Measurements from ENCODE around the gene POU2AF1. TPM values are rescaled to one million over a fixed set of nuclear protein-coding genes. Genes with fewer than 3 reads are reported as not detected.

POU2AF1 gene
- total RNA-seq, 1 donor from 2014 or later = 12.9 TPM

GRCh38 chr11:111387363-111387762 lies 8.3 kb upstream of the POU2AF1 start:
- DNase-seq (ENCODE audit: low spot score) = peak; percentile 61

GRCh38 chr11:111386611-111387150 lies 7.6 kb upstream of the POU2AF1 start:
- DNase-seq (ENCODE audit: low spot score) = no peak

- DNase-seq (ENCODE audit: low spot score) = no peak
Observed at GRCh38 chr11:111384494-111384893, 5.4 kb upstream of the POU2AF1 start.

- DNase-seq (ENCODE audit: low spot score) = no peak
Observed at GRCh38 chr11:111382451-111382850, 3.4 kb upstream of the POU2AF1 start.

- DNase-seq (ENCODE audit: low spot score) = no peak
Observed at GRCh38 chr11:111379602-111380136, 594 bp upstream of the POU2AF1 start.

- no peak for DNase-seq (ENCODE audit: low spot score)
Observed at GRCh38 chr11:111378185-111378860, 752 bp downstream of the POU2AF1 start.

- DNase-seq (ENCODE audit: low spot score) = no peak
Observed at GRCh38 chr11:111376181-111376871, 2.7 kb downstream of the POU2AF1 start.

GRCh38 chr11:111373590-111373989 lies 5.5 kb downstream of the POU2AF1 start:
- no peak for DNase-seq (ENCODE audit: low spot score)

GRCh38 chr11:111372538-111372937 lies 6.5 kb downstream of the POU2AF1 start:
- no peak for DNase-seq (ENCODE audit: low spot score)

GRCh38 chr11:111370902-111371578 lies 8.0 kb downstream of the POU2AF1 start:
- no peak for DNase-seq (ENCODE audit: low spot score)

- DNase-seq (ENCODE audit: low spot score) = no peak
Observed at GRCh38 chr11:111370270-111370901, 8.7 kb downstream of the POU2AF1 start.

GRCh38 chr11:111368285-111368560 lies 10.9 kb downstream of the POU2AF1 start:
- no peak for DNase-seq (ENCODE audit: low spot score)

GRCh38 chr11:111367411-111368284 lies 11.4 kb downstream of the POU2AF1 start:
- no peak for DNase-seq (ENCODE audit: low spot score)

- DNase-seq (ENCODE audit: low spot score) = no peak
Observed at GRCh38 chr11:111366560-111367410, 12.3 kb downstream of the POU2AF1 start.

GRCh38 chr11:111365722-111366559 lies 13.1 kb downstream of the POU2AF1 start:
- DNase-seq (ENCODE audit: low spot score) = no peak

GRCh38 chr11:111364503-111364902 lies 14.6 kb downstream of the POU2AF1 start:
- DNase-seq (ENCODE audit: low spot score) = no peak

- no peak for DNase-seq (ENCODE audit: low spot score)
Observed at GRCh38 chr11:111363985-111364384, 15.1 kb downstream of the POU2AF1 start.

- peak; percentile 89 for DNase-seq (ENCODE audit: low spot score)
Observed at GRCh38 chr11:111362887-111363411, 16.1 kb downstream of the POU2AF1 start.

- DNase-seq (ENCODE audit: low spot score) = no peak
Observed at GRCh38 chr11:111361874-111362273, 17.2 kb downstream of the POU2AF1 start.
